ENCODE measurements around the gene RGS7.
"Not testable (repeated sequence)": the region's sequence is repeated elsewhere in the genome, so short reads cannot be mapped to it uniquely, and the experiment has no call there.

The RGS7 gene

DNA sequence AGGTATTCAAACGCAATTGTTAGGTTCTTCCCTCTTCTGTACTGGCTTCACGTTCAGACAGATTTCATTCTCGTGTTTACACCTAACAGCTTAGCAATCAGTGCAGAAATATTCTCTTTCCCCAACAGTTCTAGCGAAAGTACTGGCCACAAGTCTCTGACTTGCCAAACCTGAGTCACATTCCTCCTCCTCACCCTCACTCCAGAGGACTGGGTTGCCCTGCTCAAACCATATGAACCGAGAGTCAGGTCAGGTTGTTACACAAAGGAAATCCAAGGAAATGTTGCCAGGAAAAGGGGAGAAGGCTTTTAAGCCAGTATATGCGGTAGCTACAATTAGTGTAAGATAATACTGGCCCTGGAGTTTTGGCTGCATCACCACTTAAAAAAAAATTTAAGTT, 282.5 kb downstream of the RGS7 start:
- peak; percentile 16 for DNase-seq

DNA sequence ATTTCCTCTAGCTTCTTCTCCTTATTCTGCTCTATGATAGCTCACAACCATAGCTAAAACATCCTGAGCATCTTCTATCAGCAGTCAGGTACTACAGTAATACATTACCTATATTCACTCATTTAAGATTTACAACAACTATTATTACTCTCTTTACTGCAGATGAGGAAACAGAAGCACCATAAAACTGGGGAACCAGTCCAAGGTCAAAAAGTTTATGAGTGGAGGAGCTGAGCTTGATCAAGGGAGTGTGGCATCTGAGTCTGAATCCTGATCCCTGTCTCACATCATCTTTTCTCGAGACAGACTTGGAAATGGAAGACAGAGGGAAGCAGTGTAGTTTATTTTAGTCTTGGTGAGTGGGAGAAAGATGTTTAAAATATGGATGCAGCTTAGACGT, 288.6 kb downstream of the RGS7 start:
- DNase-seq, result no peak

DNA sequence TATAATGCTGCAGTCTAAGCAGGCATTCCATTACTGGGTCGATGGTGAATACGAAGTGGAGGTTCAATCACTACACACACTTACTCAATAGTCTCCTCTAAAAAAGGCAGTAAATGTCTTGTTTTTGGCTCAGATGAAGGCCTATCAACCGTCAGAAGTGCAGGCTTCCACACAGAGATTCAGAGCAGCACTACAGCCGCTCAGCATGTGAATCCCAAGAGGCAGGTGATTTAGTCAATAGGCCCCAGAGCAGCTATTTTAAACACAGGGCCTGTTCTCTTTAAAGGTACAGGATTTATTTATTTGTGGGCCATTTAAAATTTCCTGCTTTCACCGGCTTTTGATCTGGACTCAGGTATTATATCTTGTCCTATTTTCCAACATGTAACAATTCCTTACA, 293.7 kb downstream of the RGS7 start:
- DNase-seq, result no peak

DNA sequence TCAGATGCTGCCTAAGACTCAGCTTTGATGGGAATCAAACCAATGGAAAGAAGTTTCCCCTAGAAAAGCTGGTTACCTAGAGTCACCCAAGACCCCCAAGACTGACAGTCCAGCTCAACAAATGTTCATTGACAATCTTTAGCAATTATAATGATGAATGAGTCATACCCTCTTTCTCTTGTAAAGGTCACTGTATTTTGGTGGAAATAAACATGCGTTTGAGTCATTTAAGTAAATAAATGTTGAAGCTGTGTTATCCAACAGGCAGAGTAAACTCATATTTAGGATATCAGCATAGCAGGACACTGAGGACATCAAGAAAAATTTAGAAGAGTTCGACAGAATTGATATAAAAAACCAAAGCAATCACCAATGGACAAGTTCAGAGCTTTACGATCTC, 295.9 kb downstream of the RGS7 start:
- DNase-seq, result no peak

DNA sequence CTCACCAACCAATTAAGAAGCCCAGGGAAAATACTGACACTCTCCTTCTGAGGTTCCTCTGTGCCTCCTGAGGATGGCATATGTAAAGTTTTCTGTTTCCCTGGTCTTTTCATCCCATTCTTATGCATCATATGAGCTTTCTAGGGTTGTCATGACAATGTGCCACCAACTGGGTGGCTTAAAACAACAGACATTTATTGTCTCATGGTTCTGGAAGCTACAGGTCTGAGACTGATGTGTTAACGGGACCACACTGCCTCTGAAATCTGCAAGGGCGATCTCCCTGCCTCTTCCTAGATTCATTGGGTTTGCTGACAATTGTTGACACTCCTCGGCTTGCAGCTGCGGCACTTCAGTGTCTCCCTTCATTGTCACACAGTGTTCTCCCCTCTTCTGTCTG, 308.4 kb downstream of the RGS7 start:
- no peak for DNase-seq

DNA sequence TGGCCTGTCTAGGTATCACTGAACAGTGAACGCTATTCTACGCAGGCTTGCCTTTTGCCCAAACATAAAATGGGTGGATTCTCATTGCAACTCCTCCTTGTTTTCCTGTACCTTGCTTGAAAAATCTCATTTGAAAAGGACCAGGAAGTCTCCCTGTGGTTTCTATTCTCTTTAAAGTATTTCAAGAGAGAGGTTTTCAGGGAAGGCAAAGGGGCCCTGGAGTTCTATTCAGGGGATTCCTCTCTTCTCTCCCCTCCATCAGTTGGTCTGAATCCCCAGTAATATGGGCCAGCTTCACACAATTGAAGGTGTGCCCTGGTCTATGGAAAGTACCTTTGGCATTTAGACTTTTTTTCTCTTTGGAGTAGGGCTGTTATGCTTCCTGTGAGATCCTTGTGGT, 311.3 kb downstream of the RGS7 start:
- no peak for DNase-seq

DNA sequence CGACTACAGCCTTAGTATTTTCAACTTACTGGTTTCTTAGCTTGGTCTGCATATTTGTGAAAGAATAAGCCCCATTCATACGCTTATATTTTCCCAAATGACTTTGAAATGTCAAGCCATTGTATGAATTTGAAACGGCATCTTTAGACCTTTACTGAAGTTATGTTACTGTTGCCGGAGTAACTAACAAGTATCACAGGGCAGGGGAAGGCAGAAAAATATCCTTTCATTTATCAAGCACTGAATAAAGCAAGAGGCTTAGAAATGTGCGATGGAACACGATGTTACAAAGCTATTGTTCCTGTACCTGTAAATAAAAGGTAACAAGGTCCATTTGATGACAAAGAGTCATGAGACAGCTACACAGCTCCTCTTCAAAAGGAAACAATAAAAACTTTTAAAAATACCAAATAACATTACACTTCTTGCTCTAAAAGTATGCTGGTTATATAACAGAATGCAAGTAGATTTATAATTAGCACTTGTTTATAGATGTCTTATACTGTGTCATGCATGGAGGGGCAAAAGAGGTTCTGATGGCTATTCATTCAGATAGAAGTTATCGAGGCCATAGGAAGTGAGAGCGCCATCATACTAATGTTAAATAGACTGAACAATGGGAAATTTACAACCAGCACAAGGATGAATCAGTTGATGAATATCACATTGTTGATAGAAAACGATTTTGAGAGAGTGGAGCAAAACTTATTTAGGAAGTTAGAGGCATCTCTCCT, 322.6 kb downstream of the RGS7 start:
- no peak for DNase-seq

DNA sequence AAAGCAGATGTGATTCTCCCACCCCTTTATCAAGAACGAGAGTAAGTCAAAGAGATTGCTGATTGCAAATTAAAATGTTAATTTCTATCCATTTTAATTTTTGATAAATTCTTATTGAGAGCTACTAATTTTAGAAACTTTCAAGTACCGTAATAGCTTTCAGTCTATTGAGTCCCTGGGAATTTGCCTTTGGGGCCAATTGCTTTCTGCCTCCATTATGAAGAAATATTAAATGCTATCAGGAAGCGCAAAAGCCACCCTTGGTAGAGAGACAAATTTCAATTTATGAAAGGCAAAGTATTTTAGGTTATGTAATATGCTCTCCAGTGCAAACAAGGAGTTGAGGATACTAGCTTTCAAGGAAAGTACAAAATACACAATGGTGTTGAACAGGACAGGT, 332.2 kb downstream of the RGS7 start:
- DNase-seq, result no peak

DNA sequence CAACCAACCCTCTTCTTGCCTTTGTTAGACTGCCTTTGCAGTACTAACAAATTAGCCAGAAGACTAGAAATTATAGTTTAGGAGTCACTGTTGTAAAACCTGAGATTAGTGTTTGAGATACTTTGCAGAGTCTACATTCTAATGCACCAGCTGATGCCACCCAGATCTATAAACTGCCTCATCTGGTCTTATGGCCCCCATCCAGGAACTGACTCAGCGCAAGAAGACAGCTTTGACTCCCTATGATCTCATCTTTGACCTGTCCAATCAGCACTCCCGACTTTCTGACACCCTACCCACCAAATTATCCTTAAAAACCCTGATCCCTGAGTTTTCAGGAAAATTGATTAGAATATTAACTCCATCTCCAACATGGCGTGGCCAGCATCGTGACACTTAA, 334.6 kb downstream of the RGS7 start:
- peak; percentile 77 for DNase-seq

DNA sequence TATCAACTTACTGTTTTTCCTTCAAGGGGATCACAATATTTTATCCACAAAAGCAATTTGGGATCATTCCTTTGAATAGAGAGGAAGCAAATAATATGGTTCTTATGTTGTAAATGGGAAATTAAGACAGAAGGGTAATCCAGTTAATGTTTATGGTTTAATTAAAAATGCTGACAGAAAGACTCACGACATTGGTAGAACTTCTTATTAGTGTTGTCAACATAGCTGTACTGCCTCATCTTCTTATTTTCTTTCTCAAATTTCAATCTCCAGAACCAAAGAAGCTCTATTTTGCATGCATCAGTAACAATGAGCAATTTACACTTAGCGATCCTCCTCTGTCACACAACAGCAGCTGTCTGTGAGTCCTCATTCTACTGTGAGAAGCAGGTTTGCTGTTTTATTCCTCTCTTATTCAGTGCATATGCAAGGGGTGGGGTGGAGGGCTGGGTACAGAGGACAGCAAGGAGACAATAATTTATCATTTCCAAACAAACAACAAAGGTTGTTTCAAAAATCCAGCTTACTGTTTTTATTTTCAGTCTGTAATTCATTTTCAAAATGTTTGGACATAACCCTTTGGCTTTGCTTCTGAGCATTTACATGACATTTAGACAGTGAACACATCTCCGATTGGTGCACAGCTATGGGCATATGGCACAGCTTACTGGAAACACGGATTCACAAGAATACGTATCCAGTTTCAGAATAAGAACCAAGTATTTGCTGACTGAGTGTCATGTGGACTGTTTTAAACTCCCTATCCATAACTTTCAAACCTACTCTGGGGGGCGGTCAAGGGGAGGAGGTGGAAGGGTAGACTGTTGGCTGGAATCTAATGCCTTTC, 335.9 kb downstream of the RGS7 start:
- no peak for DNase-seq

DNA sequence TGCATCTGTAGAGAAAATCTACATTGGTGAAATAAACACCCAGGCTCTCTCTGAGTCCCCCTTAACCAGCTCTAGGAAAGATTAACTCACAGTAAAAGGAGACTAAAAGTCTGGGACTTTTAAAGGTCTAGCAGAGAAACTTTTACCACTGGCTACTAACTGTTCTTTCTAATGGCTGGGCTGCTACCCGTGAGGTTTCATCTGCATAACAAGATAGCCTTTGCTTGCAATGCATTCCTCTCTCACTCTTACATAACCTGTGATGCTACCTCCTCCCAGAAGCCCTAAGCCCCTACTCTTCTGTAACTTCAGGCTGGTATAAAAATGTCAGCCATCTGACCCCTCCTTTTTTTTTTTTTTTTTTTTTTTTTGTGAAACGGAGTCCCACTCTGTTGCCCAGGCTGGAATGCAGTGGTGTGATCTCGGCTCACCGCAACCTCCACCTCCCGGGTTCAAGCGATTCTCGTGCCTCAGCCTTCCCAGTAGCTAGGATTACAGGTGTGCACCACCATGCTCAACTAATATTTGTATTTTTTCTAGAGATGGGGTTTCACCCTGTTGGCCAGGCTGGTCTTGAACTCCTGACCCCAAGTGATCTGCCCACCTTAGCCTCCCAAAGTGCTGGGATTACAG, 344.2 kb downstream of the RGS7 start:
- no peak for DNase-seq

DNA sequence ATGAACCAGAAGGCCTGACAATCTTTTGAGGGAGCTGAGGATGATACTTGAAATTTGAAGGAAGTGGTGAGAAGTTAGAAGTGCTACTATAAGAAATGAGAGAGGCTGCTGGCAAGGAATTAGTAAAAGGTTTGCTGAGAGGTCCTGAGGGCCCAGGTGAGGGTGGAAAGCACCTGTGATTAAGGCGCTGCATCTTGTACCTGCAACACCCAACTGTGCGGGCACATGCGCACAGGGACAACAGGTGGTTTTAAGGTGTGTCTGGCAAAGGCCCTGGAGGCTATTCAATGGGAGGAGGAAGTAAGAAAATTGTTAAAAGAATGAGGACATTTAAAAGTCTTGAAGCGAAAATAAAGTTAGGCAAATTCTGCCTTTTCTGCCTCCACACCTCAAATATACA, 349.3 kb downstream of the RGS7 start:
- no peak for DNase-seq

DNA sequence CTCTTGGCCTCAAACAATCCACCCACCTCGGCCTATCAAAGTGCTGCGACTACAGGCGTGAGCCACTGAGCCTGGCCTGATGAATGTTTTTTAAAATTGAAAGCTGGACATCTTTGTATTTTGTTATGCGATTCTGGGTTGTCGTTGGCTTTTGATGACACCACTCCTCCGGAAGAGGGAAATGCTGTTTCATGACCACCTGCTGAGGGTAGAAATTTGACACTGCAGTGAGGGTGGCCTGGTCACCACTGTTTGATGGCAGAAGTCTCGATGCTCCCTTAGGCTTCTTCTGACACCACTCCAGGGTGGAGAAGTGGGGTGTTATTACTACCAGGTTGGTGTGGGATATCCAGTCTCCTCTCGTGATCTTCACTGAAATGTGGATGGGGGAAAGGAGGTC, 357.2 kb downstream of the RGS7 start:
- no peak for DNase-seq

DNA sequence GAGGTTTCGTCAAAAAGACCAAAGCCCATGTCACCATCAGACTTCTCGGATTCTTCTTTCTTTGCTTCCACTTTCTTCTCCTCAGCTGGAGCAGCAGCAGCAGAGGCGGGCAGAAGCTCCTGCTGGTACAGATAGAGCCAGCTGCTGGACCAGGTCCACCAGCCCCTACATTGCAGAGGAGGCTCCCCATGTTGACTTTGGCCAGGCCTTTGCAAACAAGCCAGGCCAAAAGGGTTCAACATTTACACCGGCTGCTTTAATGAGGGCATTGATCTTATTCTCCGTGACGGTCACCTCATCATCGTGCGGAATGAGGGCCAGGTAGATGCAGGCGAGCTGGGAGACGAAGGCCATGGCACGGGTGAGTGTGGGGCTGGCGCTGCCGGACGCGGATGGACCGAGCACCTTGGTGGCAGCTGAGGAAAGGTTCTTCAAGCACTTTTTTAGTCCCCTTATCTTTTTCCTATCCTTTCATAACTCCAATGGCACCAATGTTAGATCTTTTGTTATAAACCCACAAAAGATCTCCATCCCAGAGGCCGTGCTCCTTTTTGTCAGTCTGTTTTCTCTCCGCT, 358.5 kb downstream of the RGS7 start:
- no peak for DNase-seq

DNA sequence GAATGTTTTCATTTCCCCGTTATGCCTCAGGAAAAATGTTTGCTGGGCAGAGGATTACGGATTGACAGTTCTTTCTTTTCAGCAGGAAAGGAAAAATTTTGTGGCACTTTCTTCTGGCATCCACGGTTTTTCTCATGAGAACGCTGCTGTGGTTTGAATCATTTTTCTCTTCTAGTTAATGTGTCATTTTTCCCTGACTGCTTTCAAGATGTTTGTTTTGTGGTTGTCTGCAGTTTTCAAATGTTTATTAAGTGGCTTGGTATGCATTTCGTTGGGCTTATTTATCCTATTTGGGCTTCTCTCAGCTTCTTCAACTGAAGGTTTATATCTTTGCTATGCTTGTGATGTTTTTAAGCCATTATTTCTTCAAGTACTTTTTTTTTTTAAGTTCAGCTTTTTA, 359.0 kb downstream of the RGS7 start:
- DNase-seq, result peak; percentile 65

DNA sequence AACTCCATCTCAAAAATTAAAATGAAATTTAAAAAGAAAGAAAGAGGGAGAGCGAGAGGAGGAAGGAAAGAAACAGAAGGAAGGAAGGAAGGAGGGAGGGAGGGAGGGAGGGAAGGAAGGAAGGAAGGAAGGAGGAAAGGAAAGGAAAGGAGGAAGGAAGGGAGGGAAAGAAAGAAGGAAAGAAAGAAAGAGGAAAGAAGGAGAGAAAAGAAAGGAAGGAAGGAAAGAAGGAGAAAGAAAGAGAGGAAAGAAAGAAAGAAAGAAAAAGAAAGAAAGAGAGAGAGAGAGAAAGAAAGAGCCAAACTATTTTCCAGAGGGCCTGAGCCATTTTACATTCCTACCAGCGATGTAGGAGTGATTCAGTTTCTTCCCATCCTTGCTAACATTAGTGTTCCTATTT, 364.0 kb downstream of the RGS7 start:
- DNase-seq, result no peak

DNA sequence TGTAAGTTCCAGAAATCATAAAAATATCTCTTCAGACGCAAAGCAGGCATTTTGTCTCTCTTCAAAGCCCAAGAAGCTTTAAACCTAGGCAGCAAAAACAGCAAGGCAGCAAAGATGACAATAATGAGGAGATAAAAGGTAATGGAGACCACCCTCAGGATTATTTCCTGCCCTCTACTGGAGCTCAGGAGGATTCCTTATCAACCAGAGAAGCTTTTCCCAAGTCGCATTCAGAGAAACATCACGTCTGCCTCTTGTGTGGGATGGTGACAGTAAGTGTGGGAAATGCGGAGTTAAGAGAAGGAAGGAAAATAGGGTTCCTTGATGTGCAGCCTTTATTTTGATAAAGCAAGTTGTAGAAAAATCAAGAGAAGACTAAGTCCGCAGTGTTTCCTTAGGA, 365.8 kb downstream of the RGS7 start:
- no peak for DNase-seq

DNA sequence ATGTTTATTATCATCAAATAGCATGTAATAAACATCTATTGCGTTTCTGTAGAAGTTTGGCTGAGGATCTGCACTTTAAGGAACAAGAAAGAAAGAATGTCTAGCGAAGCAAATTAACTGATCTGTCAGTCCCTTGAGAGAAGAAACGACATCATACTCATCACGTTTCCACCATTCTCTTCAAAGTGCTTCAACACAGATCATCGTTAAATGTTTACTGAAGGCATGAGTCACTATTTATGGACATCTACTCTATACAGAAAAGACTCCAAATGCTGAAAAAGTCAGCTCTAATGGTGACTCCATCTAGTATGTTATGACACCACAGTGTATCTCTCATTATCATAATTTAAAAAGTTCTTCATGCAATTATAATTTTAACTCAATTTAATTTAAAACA, 369.1 kb downstream of the RGS7 start:
- peak; percentile 44 for DNase-seq

DNA sequence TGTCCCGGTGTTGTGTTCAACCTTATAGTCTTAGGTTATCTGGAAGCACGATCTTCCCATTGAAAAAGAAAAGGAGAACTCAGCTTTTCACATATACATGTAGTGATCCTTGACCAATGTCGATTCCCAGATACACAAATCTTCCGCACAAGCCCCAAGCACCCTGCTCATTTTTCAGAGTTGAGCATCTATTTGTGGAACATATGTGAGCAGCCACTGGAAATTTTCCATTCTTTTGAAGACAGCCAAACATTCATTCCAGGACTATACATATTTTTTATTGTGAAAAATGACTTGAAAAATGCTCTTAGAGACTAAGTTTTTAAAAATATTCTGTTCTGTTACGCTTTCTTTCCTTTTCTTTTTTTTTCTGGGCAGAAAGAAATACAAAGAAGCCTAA, 371.9 kb downstream of the RGS7 start:
- DNase-seq, result no peak

DNA sequence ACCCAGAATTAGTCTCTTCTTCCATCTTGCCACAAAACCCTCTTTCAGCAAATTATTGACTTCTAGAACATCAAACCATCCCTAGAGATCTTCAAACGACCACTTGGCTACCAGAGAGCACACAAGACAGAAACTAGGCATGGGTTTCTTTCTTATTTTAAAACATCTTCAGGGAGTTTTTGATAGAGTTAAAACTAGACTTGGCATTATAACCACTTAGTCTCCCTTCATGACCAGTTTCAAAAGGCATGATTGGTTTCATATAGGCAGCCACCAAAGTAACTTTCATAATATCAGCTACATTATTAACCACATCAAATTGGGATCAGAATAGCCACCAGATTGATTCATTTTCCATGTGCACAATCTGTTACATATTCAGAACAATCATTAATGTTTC, 376.7 kb downstream of the RGS7 start:
- no peak for DNase-seq

DNA sequence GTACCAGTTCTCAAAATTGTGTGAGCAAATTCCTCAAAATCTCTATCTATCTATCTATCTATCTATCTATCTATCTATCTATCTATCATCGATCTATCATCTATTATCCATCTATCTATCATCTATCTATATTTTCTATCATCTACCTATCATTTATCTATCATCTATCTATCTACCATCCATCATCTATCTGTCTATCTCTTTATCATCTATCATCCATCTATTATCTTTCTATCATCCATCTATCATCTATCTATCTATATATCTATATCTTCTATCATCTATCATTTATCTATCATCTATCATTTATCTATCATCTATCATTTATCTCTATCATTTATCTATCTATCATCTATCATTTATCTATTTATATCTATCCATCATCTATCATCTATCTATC, 380.3 kb downstream of the RGS7 start:
- no peak for DNase-seq

DNA sequence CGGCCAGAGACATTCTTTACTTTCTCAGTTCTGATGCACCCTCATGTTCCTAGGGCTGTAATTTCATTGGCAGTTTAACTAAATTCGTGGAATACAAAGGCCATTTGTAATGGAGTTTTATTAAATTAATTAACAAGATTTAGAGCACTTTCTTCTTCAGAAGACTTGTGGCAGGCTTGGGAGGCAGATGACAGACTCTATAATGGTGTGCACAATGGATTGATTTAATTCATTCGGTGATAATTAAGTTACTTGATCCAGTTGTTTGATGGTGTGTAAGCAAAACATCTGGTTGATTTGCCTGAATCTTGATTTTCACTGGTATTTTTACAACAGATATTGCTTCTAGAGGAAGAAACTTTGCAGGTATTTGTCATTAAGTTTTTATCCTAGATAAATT, 383.1 kb downstream of the RGS7 start:
- DNase-seq, result no peak

DNA sequence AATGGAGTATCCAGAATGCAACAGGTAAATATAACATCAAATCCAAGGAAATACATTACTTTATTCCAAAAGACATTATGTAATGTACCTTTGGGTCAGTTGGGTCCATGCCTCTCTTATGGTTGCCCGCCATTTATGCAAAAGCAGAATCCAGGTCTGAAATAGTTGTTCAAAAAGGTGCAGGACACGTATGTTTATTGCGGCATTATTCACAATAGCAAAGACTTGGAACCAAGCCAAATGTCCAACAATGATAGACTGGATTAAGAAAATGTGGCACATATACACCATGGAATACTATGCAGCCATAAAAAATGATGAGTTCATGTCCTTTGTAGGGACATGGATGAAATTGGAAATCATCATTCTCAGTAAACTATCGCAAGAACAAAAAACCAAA, 384.9 kb downstream of the RGS7 start:
- not testable (repeated sequence) for DNase-seq

DNA sequence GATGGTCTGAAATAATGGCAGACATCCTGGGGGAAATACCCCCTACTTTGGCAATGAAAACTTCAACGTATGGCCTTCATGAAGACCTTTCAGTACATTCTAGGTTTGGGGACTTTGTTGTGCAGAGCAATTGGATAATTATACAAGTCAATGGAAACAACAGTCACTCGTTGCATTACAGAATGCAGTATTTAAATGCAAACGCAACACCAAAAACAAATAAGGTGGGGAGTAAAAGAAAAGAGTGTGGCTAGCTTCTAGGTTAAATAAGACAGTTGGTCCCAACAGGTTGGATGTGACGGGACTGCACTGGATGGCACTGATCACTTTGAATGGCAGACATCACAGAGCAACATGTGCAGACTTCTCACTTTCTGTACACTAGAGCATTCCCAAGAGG, 386.8 kb downstream of the RGS7 start:
- no peak for DNase-seq

All from EL (cell line).